RWPE1 (cell line): ENCODE measurements around the gene VAV1.

Experiments
- CTCF ChIA-PET: fragments of 350-600 bp; sonication (Branson Sonifier 250); formaldehyde crosslinking; extraction: SDS; loops from one replicate; lab custom pipeline; 2021; lab: Yijun Ruan, JAX
- POLR2A ChIA-PET: fragments of 400-600 bp; formaldehyde crosslinking; extraction: SDS; loops from one replicate; lab custom pipeline; 2020; ENCODE audit warnings: antibody characterized with exemption; ENCODE audit not compliant: low non-redundant PET; lab: Yijun Ruan, JAX
- DNase-seq: peaks from one replicate; pipeline ENCODE4 v3.0.0; 2012; ENCODE audit warnings: low spot score
- H3K27ac ChIP-seq: fragments of 450-650 bp; 2 replicates; pipeline ENCODE4 v1.5.1; 2017
- TF ChIP-seq, protein P1 (sequence below): fragments of 450-650 bp; conservative IDR thresholded peaks from 2 replicates; pipeline ENCODE4 v1.5.1; 2017; ENCODE audit warnings: low read depth, mild to moderate bottlenecking

VAV1 gene

DNA sequence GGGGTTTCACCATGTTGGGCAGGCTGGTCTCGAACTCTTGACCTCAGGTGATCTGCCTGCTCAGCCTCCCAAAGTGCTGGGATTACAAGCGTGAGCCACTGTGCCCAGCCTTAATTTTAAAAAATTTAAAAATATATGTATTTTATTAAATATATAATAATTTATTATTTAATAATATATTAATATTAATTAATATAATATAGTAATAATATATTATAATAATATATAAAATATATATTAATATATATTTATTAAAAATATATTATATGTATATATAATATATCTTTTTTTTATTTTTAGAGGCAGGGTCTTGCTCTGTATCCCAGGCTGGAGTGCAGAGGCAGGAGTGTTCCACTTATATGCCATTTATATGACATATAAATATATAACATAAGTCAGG, 61.9 kb downstream of the VAV1 start:
- ChIA-PET POLR2A (no interaction called here), CTCF (no interaction called here)
- TF ChIP-seq, protein P1, sequence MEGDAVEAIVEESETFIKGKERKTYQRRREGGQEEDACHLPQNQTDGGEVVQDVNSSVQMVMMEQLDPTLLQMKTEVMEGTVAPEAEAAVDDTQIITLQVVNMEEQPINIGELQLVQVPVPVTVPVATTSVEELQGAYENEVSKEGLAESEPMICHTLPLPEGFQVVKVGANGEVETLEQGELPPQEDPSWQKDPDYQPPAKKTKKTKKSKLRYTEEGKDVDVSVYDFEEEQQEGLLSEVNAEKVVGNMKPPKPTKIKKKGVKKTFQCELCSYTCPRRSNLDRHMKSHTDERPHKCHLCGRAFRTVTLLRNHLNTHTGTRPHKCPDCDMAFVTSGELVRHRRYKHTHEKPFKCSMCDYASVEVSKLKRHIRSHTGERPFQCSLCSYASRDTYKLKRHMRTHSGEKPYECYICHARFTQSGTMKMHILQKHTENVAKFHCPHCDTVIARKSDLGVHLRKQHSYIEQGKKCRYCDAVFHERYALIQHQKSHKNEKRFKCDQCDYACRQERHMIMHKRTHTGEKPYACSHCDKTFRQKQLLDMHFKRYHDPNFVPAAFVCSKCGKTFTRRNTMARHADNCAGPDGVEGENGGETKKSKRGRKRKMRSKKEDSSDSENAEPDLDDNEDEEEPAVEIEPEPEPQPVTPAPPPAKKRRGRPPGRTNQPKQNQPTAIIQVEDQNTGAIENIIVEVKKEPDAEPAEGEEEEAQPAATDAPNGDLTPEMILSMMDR, result no peak
- no peak for DNase-seq
- no peak overlapping the region for H3K27ac ChIP-seq

GRCh38 chr19:6835501-6835900, 63.0 kb downstream of the VAV1 start:
- POLR2A ChIA-PET, result no interaction called here
- CTCF ChIA-PET, result interaction anchor here (0.6 kb wide), 2 partner anchors 11 to 15 kb away, joined by 3 to 4 read pairs; no protein-coding TSS in a partner anchor
- no peak for DNase-seq
- TF ChIP-seq, protein P1, result no peak
- H3K27ac ChIP-seq, result no peak overlapping the region

DNA sequence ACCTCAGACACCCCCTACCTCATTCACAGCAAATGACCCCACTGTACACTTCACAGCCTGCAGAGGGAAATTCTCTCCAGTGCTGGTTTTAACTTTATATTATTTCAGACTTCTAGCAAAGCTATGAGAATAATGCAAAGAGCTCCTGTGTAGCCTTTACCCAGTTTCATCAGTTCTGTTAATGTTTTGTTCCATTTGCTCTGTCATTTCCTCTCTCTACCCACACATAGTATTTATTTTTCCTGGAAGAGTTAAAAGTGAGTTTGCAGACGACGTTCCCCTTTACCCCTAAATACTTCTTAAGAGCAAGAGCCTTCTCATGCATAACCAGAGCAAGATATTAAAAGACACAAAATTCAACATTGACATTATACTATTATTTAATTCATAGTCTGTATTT, 65.0 kb downstream of the VAV1 start:
- POLR2A ChIA-PET, result no interaction called here
- no peak overlapping the region for H3K27ac ChIP-seq
- CTCF ChIA-PET, result interaction anchor here (0.7 kb wide), 1 partner anchor 167 kb away, joined by 3 read pairs; no protein-coding TSS in a partner anchor
- no peak for DNase-seq
- TF ChIP-seq, protein P1, result no peak

DNA sequence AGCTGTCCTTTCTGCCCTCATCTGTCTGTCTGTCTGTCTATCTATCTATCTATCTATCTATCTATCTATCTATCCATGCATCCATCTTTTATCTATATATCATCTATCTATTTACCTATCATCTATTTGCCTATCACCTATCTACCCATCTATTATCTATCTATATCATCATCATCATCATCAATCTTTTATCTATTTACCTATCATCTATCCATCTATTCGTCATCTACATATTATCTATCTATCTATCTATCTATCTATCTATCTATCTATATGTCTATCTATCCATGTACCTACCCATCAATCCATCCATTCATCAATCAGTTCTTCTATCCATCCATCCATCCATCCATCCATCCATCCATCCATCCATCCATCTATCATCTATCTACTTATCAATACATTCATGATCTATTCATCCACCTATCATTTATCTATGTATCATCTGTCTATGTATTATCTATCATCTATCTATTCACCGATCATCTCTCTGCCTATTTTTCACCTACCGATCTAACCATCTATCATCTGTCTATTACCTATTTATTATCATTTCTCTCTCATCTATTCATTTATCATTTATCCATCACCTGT, 65.7 kb downstream of the VAV1 start:
- ChIA-PET CTCF (interaction anchor here (0.7 kb wide), 1 partner anchor 166 kb away, joined by 3 read pairs; no protein-coding TSS in a partner anchor), POLR2A (interaction anchor here (0.6 kb wide), 1 partner anchor 57 kb away, joined by 3 read pairs; no protein-coding TSS in a partner anchor)
- TF ChIP-seq, protein P1, result no peak
- DNase-seq, result no peak
- H3K27ac ChIP-seq, result no peak overlapping the region

- H3K27ac ChIP-seq, result no peak overlapping the region
- TF ChIP-seq, protein P1, result no peak
- ChIA-PET POLR2A (no interaction called here), CTCF (no interaction called here)
- DNase-seq, result no peak
Measured at GRCh38 chr19:6842871-6843607, 70.5 kb downstream of the VAV1 start.

- DNase-seq, result no peak
- TF ChIP-seq, protein P1, result no peak
- ChIA-PET CTCF (no interaction called here), POLR2A (no interaction called here)
- H3K27ac ChIP-seq, result no peak overlapping the region
Measured at GRCh38 chr19:6847828-6848200, 75.3 kb downstream of the VAV1 start.
